ENCODE data around the gene ADCY5. TPM values are rescaled to one million over a fixed set of nuclear protein-coding genes. Genes with fewer than 3 reads are reported as not detected.
A peak's percentile ranks its signal among the peaks of the same experiment; 100 is the strongest.
"Not testable (repeated sequence)": the region's sequence is repeated elsewhere in the genome, so short reads cannot be mapped to it uniquely, and the experiment has no call there.

The ADCY5 gene
- polyA plus RNA-seq, 4 donors: 7.2 to 11.1 (median 9.9) TPM

DNA sequence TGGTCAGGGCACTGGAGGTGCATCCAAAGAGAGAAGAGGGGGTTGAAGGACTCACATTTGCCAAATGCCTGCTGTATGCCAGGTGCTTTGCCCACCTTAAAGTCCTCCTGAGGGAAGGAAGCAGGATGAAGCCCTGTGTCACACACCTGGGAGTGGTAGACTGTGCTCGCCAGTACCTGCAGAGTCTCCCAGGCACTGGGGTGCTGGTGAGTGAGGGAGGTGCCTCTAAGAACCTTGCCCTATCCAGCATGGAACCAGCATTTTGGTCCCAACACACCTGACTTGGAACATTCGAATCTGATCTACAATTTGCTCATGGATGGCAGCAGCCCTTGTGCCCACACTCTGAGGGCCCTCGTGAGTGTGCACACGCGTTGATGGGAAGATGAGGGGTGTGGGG lies 170.4 kb downstream of the ADCY5 start:
- no peak for DNase-seq (ENCODE audit: low read depth in 4 of 4, low spot score in 3 of 4)

DNA sequence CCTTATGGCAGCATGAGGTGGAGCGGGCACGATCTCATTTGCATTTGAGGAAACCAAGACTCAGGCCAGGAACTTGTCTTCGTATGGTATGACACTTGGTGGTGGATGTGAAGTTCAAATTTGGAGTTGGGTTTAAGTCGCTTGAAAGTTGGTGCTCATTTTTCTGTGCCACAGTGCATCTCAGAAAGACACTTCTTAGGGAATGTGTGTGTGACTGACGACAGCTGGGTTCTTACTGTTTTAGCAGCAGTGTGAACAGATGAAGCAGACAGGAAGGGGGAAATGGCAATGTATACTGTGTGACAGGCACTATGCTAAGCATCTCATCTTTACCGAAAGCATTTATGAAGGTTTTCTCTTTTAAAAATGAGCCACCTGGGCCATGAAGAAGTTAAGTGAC lies 171.8 kb downstream of the ADCY5 start:
- no peak for DNase-seq (ENCODE audit: low read depth in 4 of 4, low spot score in 3 of 4)

DNA sequence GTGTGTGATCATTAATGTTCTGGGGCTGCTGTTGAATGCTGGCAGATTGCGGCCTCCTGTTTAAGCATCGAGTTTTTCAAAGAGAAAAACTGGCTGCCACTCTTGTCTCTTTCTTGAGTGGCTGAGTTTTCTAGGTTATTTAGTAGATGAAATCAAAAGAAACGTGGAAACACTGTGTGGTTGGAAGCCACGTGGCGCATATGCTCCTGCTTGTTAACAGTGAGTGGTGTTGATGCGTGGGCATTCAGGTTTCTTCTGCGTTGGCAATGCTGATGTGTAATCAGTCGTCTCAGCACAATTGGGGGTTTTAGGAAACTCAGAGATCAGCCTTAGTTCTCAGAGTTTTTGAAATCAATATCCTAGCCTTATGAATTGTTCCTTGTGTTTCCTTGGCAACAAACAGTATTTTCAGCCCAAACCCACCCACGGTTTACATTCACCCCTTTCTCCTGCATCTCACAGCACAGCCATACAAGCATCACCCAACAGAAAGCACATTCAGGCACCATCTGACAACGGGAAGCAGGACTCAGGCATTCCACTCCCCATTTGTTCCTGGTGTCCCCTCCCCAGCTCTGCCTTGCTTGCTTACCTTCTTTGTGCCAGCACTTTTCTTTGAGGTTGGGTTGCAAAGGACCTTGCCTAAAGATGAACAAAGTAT lies 172.4 kb downstream of the ADCY5 start:
- DNase-seq (ENCODE audit: low read depth in 4 of 4, low spot score in 3 of 4): no peak

DNA sequence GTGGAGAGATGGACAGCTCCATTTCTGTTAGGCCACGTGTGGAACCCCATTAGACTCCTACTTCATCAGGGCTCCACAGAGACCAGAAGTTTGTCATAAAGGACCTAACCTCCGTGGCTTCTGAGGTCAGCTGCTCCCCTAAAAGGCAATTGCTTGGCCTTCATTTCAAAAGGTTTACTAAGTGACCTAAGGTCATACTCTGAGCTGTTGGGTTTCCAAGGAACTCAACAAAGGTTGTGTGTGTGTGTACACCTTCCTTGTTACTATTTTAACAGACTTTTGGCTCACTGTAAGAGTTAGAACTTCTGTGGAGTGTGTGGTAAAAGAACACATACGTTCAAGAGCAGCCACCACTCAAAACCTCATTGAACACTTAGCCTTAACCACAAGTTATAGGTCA lies 173.2 kb downstream of the ADCY5 start:
- no peak for DNase-seq (ENCODE audit: low read depth in 4 of 4, low spot score in 3 of 4)

DNA sequence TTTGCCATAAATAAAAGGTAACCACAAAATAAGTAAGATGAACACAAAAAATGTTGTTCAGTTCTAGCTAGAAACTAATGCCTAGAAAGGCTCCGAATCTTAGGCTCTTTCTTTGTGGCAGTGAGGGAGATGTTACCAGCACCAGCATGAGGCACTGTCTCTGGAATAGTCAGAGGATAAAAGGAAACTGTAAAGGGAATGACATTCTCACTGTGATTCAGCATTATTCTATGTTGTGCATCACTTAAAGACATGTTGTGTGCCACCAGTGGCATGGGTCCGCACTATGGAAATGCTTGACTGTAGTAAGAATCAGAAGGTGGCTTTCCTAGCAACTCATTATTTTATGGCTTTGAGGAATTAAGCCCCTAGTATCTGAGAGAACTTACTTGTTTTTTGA lies 176.3 kb downstream of the ADCY5 start:
- DNase-seq (ENCODE audit: low read depth in 4 of 4, low spot score in 3 of 4): no peak

DNA sequence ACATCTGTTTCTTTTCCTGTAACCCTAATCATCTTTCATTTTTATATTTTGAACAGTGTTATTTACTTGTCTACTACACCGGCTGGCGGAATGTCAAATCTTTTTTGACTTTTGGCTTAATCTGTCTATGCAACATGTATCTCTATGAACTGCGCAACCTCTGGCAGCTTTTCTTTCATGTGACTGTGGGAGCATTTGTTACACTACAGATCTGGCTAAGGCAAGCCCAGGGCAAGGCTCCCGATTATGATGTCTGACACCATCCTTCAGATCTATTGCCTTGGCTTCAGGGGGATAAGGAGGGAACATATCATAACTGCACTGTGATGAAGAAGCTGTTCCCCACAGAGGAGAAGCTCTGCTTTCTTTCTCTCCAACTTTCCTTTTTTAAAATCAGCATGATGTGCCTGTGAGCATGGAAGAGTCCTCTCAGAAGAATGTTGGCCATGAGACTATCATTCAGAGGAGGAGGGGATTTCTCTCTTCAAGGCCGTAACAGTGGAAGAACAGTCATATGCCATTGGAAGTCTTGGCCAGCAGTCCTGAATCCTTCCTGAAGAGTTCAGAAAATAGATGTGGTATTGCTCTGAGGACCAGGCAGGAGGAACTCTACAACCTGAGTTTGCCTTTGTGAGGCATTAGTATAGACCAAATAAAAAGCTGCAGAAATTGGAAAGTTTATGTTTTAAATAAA lies 177.3 kb downstream of the ADCY5 start:
- no peak for DNase-seq (ENCODE audit: low read depth in 4 of 4, low spot score in 3 of 4)

- DNase-seq (ENCODE audit: low read depth in 4 of 4, low spot score in 3 of 4): no peak
Observed at GRCh38 chr3:123270818-123271217, 178.1 kb downstream of the ADCY5 start.

- DNase-seq (ENCODE audit: low read depth in 4 of 4, low spot score in 3 of 4): no peak
Observed at GRCh38 chr3:123267821-123268220, 181.1 kb downstream of the ADCY5 start.

DNA sequence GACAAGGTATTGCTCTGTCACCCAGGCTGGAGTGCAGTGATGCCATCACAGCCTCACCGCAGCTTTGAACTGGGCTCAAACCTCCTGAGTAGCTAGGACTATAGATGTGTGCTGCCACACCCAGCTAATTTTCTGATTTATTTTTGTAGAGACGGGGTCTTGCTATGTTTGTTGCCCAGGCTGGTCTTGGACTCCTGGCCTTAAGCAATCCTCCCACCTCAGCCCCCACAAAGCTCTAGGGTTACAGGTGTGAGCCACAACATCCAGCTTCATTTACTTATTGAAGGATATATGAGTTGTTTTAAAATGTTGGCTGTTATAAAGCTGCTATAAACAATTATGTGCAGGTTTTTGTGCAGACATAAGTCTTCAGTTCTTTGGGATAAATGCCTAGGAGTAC lies 184.9 kb downstream of the ADCY5 start:
- DNase-seq (ENCODE audit: low read depth in 4 of 4, low spot score in 3 of 4): peak in 1 of 4 donors; percentile 11

GRCh38 chr3:123262868-123263267 lies 186.0 kb downstream of the ADCY5 start:
- no peak for DNase-seq (ENCODE audit: low read depth in 4 of 4, low spot score in 3 of 4)

DNA sequence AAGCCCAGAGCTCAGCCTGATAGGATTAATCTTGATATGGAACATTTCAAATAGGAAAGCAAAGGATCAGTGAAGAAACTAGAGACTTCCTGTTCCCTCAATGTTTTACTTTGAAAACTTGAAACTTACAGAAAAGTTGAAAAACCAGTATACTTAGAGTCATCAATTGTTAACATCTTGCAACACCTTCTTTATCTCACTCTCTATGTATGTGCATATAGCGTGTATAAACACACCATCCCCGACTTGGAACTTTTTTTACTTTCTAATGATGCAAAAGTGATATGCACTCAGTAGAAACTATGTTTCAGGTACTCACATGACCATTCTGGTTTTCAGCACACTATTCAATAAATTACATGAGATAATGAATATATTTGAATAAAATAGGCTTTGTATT lies 186.7 kb downstream of the ADCY5 start:
- no peak for DNase-seq (ENCODE audit: low read depth in 4 of 4, low spot score in 3 of 4)

GRCh38 chr3:123261666-123262065 lies 187.2 kb downstream of the ADCY5 start:
- DNase-seq (ENCODE audit: low read depth in 4 of 4, low spot score in 3 of 4): no peak

DNA sequence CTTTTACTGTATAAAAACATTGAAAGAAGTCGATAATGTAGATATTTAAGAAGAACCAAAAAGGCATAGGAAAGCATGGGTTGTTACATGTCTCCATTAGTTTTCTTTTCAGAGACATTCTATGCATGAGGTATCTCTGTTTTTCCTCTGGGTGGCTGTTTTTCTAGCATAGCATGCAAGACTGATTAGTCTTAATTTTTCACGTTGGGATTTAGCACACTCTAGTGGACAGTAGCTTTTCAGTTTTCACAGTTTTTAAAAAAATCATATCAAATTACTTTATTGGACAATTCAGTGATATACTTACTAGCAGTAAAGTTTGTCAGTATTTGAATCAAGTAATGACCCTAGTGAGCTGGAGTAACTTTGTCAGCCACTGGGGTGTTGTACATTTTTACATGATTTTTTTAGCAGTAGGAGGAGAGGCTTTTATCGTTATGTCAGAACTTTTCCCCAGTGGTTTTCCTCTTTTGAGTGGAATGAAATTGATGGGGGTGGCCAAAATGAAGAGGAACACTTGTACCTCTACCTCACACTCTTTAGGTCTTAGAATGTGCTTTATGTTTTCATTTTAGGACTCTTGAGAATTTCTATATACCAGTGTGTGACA lies 190.0 kb downstream of the ADCY5 start:
- DNase-seq (ENCODE audit: low read depth in 4 of 4, low spot score in 3 of 4): peak in 3 of 4 donors; percentile 27 to 31 (median 27)

DNA sequence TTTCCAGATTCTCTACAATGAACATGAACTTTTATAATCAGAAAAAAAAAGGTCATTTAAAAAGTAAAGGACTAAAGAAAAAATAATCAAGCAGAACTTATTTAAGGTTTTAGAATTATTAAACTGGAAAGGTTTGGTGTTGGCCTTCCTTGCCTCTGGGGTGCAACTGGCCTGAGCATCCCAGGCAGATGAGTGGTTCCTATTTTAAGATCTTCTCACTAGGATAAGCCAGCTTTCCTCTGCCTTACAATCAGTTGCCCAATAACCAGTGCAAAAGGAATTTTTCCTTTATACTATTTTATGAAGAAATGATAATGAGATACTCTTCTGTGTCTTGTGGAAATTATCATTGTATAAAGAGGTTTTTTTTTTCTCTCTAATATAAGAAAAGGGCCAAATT lies 190.5 kb downstream of the ADCY5 start:
- no peak for DNase-seq (ENCODE audit: low read depth in 4 of 4, low spot score in 3 of 4)

DNA sequence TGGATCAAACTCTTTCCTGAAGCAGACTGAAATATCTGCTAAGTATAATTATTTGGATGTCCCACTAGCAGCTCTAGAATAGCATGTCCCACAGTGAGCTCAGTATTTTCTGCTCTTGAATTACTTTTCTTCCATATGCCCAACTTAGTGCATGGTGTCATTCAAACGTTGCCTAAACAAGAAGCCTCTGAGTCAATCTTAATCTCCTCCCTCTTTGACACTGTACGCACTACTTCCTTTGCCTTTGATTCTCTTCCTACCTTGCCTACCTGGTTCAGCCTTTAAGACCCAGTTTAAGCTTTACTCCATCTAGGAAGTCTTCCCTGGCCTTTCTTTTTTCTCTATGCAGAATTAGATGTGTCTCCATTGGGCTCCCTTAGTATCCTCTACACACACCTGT lies 192.6 kb downstream of the ADCY5 start:
- no peak for DNase-seq (ENCODE audit: low read depth in 4 of 4, low spot score in 3 of 4)

GRCh38 chr3:123246866-123247265 lies 202.0 kb downstream of the ADCY5 start:
- peak in 1 of 4 donors; percentile 14 for DNase-seq (ENCODE audit: low read depth in 4 of 4, low spot score in 3 of 4)

GRCh38 chr3:123244128-123244527 lies 204.8 kb downstream of the ADCY5 start:
- no peak for DNase-seq (ENCODE audit: low read depth in 4 of 4, low spot score in 3 of 4)

DNA sequence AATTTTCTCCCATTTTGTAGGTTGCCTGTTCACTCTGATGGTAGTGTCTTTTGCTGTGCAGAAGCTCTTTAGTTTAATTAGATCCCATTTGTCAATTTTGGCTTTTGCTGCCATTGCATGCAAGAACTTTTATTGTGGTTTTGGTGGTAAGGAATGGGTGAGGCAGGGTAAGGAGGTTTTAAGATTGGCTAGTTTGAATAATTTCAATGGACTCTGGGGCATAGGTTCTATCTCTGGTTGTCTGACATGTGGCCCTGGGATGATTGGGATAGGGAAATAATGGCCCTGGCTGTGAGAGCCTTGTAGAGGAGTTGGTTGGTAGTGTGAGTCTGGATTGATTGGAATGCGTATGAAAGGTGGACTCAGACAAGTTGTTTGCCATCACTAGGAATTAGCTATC lies 209.1 kb downstream of the ADCY5 start:
- DNase-seq (ENCODE audit: low read depth in 4 of 4, low spot score in 3 of 4): no peak

GRCh38 chr3:123239186-123239585 lies 209.7 kb downstream of the ADCY5 start:
- DNase-seq (ENCODE audit: low read depth in 4 of 4, low spot score in 3 of 4): not testable (repeated sequence)

DNA sequence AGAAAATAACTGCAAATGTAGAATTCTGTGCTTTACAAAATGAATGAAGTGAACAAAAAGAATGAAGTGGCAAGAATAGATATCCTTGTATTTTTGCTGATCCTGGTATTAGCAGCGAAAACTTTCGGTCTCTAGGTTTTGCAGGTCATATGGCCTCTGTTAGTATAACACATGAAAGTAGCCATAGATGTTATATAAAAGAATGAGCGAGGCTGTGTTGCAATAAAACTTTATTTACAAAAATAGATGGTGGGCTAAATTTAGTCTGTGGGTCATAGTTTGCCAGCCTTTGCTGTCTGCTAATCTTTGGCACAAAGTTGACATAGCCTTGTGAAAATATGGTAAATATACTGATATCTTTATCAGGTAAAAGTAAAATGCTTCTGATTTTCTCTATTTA lies 212.0 kb downstream of the ADCY5 start:
- DNase-seq (ENCODE audit: low read depth in 4 of 4, low spot score in 3 of 4): no peak

Data from left renal pelvis (tissue), 4 donors.